Measurements from ENCODE around the gene CTPS2.

Gene CTPS2

DNA sequence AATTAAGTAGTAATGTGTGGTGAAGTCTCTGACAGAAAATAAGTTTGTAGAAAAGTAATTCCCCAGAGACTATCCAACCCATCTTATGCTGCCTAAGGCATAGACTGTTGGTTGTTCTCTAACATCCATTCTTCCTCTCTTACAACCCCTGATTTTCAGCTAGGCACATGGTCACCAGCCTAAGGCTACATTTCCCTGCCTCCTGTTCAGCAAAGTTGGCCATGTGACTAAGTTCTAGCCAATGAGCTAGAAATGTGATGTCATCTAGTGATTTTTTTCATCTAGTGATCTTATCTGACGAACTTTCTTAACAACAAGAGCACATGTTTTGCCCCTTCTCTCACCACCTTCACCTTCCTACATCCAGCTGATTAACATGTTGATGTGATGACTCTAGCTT is 164.8 kb downstream of the CTPS2 start:
- FAIRE-seq, result no peak

DNA sequence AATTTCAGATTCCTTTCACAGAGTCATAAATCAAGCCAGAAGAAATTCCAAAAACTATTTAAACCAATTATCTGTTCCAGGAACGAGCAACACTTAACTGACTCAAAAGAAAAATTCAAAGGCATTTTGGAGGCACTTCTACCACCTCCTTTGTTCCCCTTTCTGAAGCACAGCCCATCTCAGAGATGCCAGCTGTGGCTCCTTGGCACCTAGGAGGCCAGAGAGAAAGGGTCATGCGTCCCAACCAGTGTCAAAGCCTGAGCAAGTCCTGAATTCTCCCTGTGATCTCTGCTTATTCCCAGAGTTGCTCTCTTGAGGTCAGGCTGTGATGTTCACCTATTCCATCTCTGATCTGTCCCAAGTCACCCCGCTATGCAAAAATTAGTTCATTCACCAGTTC is 167.5 kb downstream of the CTPS2 start:
- FAIRE-seq, result no peak
